SK-N-SH (cell line): Measurements from ENCODE around the gene SORCS3. TPM values are rescaled to one million over a fixed set of nuclear protein-coding genes. Genes with fewer than 3 reads are reported as not detected.
A peak's percentile ranks its signal among the peaks of the same experiment; 100 is the strongest.

Source experiments
- CTCF ChIA-PET: fragments of 300-600, 350-600 bp; formaldehyde crosslinking; extraction: SDS; loops from one replicate; lab custom pipeline; 2021; lab: Yijun Ruan, JAX
- POLR2A ChIA-PET: fragments of 350-600 bp; sonication (Branson Sonifier 250); formaldehyde crosslinking; extraction: SDS; loops from one replicate; lab custom pipeline; 2020; ENCODE audit warnings: antibody characterized with exemption, inconsistent platforms; lab: Yijun Ruan, JAX
- DNase-seq: peaks from one replicate; pipeline ENCODE4 v3.0.0; 2012
- H2AFZ ChIP-seq: fragments of 200-600 bp; sonication (generic); 2 replicates; pipeline ENCODE4 v1.8.1; 2016; ENCODE audit warnings: antibody characterized with exemption, mild to moderate bottlenecking, low read depth
- H3F3A ChIP-seq: fragments of 200-600 bp; sonication (generic); replicated peaks from 2 replicates; pipeline ENCODE3; 2016; ENCODE audit warnings: antibody characterized with exemption, mild to moderate bottlenecking; ENCODE audit not compliant: insufficient read depth
- H3K27ac ChIP-seq, 2 experiments: fragments of 200-500 bp in 1 of 2; fragments of 200-600 bp in 1 of 2; sonication (Bioruptor generic) in 1 of 2; sonication (generic), shearing (Covaris generic) in 1 of 2; 2 replicates each; pipeline versions ENCODE4 v1.5.1 to v1.6.1; 2014 to 2016; ENCODE audit warnings: low read depth in 2 of 2, inconsistent platforms in 1 of 2, low read length in 1 of 2, mild to moderate bottlenecking in 1 of 2, mixed read lengths in 1 of 2
- H3K27me3 ChIP-seq: fragments of 200-600 bp; sonication (generic), shearing (Covaris generic); 2 replicates; pipeline ENCODE4 v1.6.1; 2016; ENCODE audit warnings: mixed run types; ENCODE audit not compliant: insufficient read depth
- H3K36me3 ChIP-seq, 2 experiments: fragments of 200-500 bp in 1 of 2; fragments of 200-600 bp in 1 of 2; sonication (Bioruptor generic) in 1 of 2; sonication (generic) in 1 of 2; replicated peaks in 1 of 2; 2 replicates each; pipeline versions ENCODE3 to v1.5.1; 2014 to 2016; ENCODE audit warnings: low read length in 1 of 2, mild to moderate bottlenecking in 1 of 2; ENCODE audit not compliant: insufficient read depth in 2 of 2, control insufficient read depth in 1 of 2
- H3K4me1 ChIP-seq, 2 experiments: fragments of 200-500 bp in 1 of 2; fragments of 200-600 bp in 1 of 2; sonication (Bioruptor generic) in 1 of 2; sonication (generic), shearing (Covaris generic) in 1 of 2; 2 replicates each; pipeline versions ENCODE4 v1.5.1 to v1.6.1; 2014 to 2016; ENCODE audit warnings: low read depth in 1 of 2, low read length in 1 of 2, mixed run types in 1 of 2; ENCODE audit not compliant: insufficient read depth in 2 of 2, control insufficient read depth in 1 of 2
- H3K4me2 ChIP-seq: fragments of 200-600 bp; sonication (generic), shearing (Covaris generic); 2 replicates; pipeline ENCODE4 v1.6.1; 2017; ENCODE audit warnings: mixed run types
- H3K4me3 ChIP-seq, 2 experiments: fragments of 200-500 bp in 1 of 2; fragments of 200-600 bp in 1 of 2; sonication (Bioruptor generic) in 1 of 2; sonication (generic), shearing (Covaris generic) in 1 of 2; 2 replicates each; pipeline versions ENCODE4 v1.5.1 to v1.8.1; 2014 to 2016; ENCODE audit warnings: low read depth in 2 of 2, inconsistent platforms in 1 of 2, low read length in 1 of 2, mild to moderate bottlenecking in 1 of 2, mixed read lengths in 1 of 2, moderate library complexity in 1 of 2
- H3K79me2 ChIP-seq: fragments of 200-600 bp; sonication (generic); 2 replicates; pipeline ENCODE4 v1.8.1; 2017; ENCODE audit warnings: mild to moderate bottlenecking; ENCODE audit not compliant: insufficient read depth
- H3K9ac ChIP-seq: fragments of 200-600 bp; sonication (generic); 2 replicates; pipeline ENCODE4 v1.6.1; 2017; ENCODE audit warnings: mixed run types
- H3K9me2 ChIP-seq: fragments of 200-600 bp; sonication (generic); 2 replicates; pipeline ENCODE4 v1.6.1; 2017; ENCODE audit warnings: mixed run types
- H3K9me3 ChIP-seq: fragments of 200-600 bp; sonication (generic); 2 replicates; pipeline ENCODE4 v1.6.1; 2017; ENCODE audit warnings: mixed run types, mild to moderate bottlenecking, moderate library complexity
- H4K20me1 ChIP-seq: fragments of 200-600 bp; sonication (generic); 2 replicates; pipeline ENCODE4 v1.6.1; 2017; ENCODE audit warnings: mild to moderate bottlenecking, mixed run types; ENCODE audit not compliant: insufficient read depth
- CHD2 ChIP-seq: fragments of 150-350 bp; IDR thresholded peaks from 2 replicates; pipeline ENCODE4 v1.6.1; 2018; ENCODE audit warnings: low read length; ENCODE audit not compliant: partially characterized antibody
- CTCF ChIP-seq: fragments of 200-600 bp; sonication (generic); IDR thresholded peaks from 2 replicates; pipeline ENCODE4 v1.6.1; 2017; ENCODE audit warnings: antibody characterized with exemption, mild to moderate bottlenecking, moderate library complexity
- EP300 ChIP-seq, 2 experiments: IDR thresholded peaks; 2 replicates each; pipeline versions ENCODE4 v1.4.0 to v1.6.1; 2012; ENCODE audit warnings: borderline replicate concordance in 1 of 2, low read depth in 1 of 2, low read length in 1 of 2
- FOSL2 ChIP-seq: IDR thresholded peaks from 2 replicates; pipeline ENCODE4 v1.4.0; 2012; ENCODE audit warnings: low read depth, mild to moderate bottlenecking, moderate library complexity, borderline replicate concordance
- FOXM1 ChIP-seq: IDR thresholded peaks from 2 replicates; pipeline ENCODE4 v1.4.0; 2012; ENCODE audit warnings: low read depth, mild to moderate bottlenecking
- GATA2 ChIP-seq: sonication (generic); formaldehyde crosslinking; IDR thresholded peaks from 2 replicates; pipeline ENCODE4 v1.5.0; 2020; ENCODE audit warnings: mild to moderate bottlenecking, missing genetic modification reagents
- MXI1 ChIP-seq: IDR thresholded peaks from 2 replicates; pipeline ENCODE4 v1.6.1; 2012; ENCODE audit warnings: mild to moderate bottlenecking, low read depth, low read length, improper control_type of control experiment
- NFIC ChIP-seq: IDR thresholded peaks from 2 replicates; pipeline ENCODE4 v1.4.0; 2012; ENCODE audit warnings: borderline replicate concordance
- NRF1 ChIP-seq: IDR thresholded peaks from 2 replicates; pipeline ENCODE4 v1.6.1; 2012; ENCODE audit warnings: low read depth, mild to moderate bottlenecking, low read length
- PBX3 ChIP-seq: IDR thresholded peaks from 2 replicates; pipeline ENCODE4; 2012
- POLR2AphosphoS5 ChIP-seq: IDR thresholded peaks from 2 replicates; pipeline ENCODE4 v1.6.1; 2012; ENCODE audit warnings: low read depth, low read length
- RCOR1 ChIP-seq: fragments of 150-350 bp; IDR thresholded peaks from 2 replicates; pipeline ENCODE4 v1.6.1; 2017; ENCODE audit warnings: antibody characterized with exemption, low read length
- REST ChIP-seq: IDR thresholded peaks from 2 replicates; pipeline ENCODE4 v1.6.1; 2012; ENCODE audit warnings: mild to moderate bottlenecking, low read depth, low read length, moderate library complexity
- RXRA ChIP-seq: IDR thresholded peaks from 2 replicates; pipeline ENCODE4 v1.4.0; 2012; ENCODE audit warnings: low read depth, mild to moderate bottlenecking, borderline replicate concordance
- SIN3A ChIP-seq: IDR thresholded peaks from 2 replicates; pipeline ENCODE4 v1.6.1; 2012; ENCODE audit warnings: low read depth, mild to moderate bottlenecking, low read length, moderate library complexity, borderline replicate concordance
- TAF1 ChIP-seq: IDR thresholded peaks from 2 replicates; pipeline ENCODE4 v1.6.1; 2012; ENCODE audit warnings: low read depth, mild to moderate bottlenecking, low read length, moderate library complexity, borderline replicate concordance
- USF1 ChIP-seq: IDR thresholded peaks from 2 replicates; pipeline ENCODE4 v1.4.0; 2012; ENCODE audit warnings: low read depth, borderline replicate concordance
- ZBTB33 ChIP-seq: IDR thresholded peaks from 2 replicates; pipeline ENCODE4 v1.4.0; 2012; ENCODE audit warnings: low read depth, borderline replicate concordance
- WGBS: methylation state at CpG from one replicate; pipeline ENCODE4 v1.1.6; 2017; ENCODE audit warnings: low lambda C conversion rate; 5-methylcytosine and 5-hydroxymethylcytosine counted together
- polyA plus RNA-seq, 3 experiments: library from polyadenylated mRNA; depleted of rRNA; stranded (reverse); fragments of >200 nt; gene quantifications; 2 replicates each; pipeline ENCODE4 v1.2.3, GENCODE V29; 2012

Gene SORCS3
- polyA plus RNA-seq, 1 of the 3 experiments (the other 2 are of a cell fraction), result not detected

- Histone ChIP-seq H3K27me3 (no peaks in the 10 kb centered on the region), H3K27ac (peak overlapping the region in 1 of 2 experiments; percentile 22; a peak in 2 of 4 replicates), H3K9me2 (no peaks in the 10 kb centered on the region), H3K4me2 (no peak overlapping the region), H3K9ac (no peak overlapping the region), H4K20me1 (no peaks in the 10 kb centered on the region), H3F3A (no peaks in the 10 kb centered on the region), H3K4me1 (peaks cover 0 to 14% of the 10 kb centered on the region in 2 experiments; a peak in 2 of 4 replicates), H3K9me3 (no peaks in the 10 kb centered on the region), H3K79me2 (no peaks in the 10 kb centered on the region), H3K36me3 (no peaks in the 10 kb centered on the region), H2AFZ (no peak overlapping the region), H3K4me3 (no peak overlapping the region; a peak in 1 of 4 replicates)
- POLR2A ChIA-PET, result no interaction called here
- TF ChIP-seq ZBTB33 (no peak), CTCF (no peak), REST (no peak), RCOR1 (peak; percentile 82), EP300 (IDR thresholded peaks at IDR 0.05; ENCODE audit: borderline replicate concordance in 1 of 2, low read depth in 1 of 2, low read length in 1 of 2) (peak in 1 of 2 experiments; percentile 5; a peak in 1 of 4 replicates)
- CTCF ChIA-PET, result no interaction called here
- peak; percentile 30 for DNase-seq
- WGBS, result 14% methylated on average over 10 of the region's 10 CpGs
These were observed 94.8 kb downstream of the SORCS3 start for GRCh38 chr10:104735757-104736391.

- Histone ChIP-seq H3K9me3 (no peaks in the 10 kb centered on the region), H3K27me3 (no peaks in the 10 kb centered on the region), H3K4me3 (no peak overlapping the region), H3K9ac (no peak overlapping the region), H3K79me2 (no peaks in the 10 kb centered on the region), H3K9me2 (no peaks in the 10 kb centered on the region), H3K4me1 (peaks cover 0 to under 1% of the 10 kb centered on the region in 2 experiments; a peak in 1 of 4 replicates), H4K20me1 (no peaks in the 10 kb centered on the region), H3F3A (no peaks in the 10 kb centered on the region), H3K27ac (no peak overlapping the region), H3K36me3 (no peaks in the 10 kb centered on the region), H2AFZ (no peak overlapping the region), H3K4me2 (no peak overlapping the region)
- CTCF ChIA-PET, result interaction anchor here (1.4 kb wide), 1 partner anchor 10 kb away, joined by 3 read pairs; no protein-coding TSS in a partner anchor
- DNase-seq, result no peak
- POLR2A ChIA-PET, result no interaction called here
- WGBS, result 48% methylated on average over 3 of the region's 3 CpGs
- TF ChIP-seq GATA2 (CRISPR knock-in tag), result no peak
- TF ChIP-seq NFIC, result no peak
- no peak for TF ChIP-seq FOXM1
- no peak for TF ChIP-seq RXRA
- no peak for TF ChIP-seq CHD2
- no peak for TF ChIP-seq FOSL2
- no peak for TF ChIP-seq NRF1
- TF ChIP-seq PBX3, result no peak
- TF ChIP-seq TAF1, result no peak
- no peak for TF ChIP-seq MXI1
- TF ChIP-seq USF1, result no peak
- TF ChIP-seq POLR2AphosphoS5, result no peak
- no peak for TF ChIP-seq SIN3A
These were observed 100.0 kb downstream of the SORCS3 start for GRCh38 chr10:104741127-104741526.
